Ovary (tissue), 9 donors: ENCODE measurements around the gene KRTAP12-3. TPM values are rescaled to one million over a fixed set of nuclear protein-coding genes. Genes with fewer than 3 reads are reported as not detected.
"Not testable (repeated sequence)": the region's sequence is repeated elsewhere in the genome, so short reads cannot be mapped to it uniquely, and the experiment has no call there.

Experiments used
- DNase-seq, 5 donors: peaks; one replicate each; pipeline ENCODE4 v3.0.0-alpha.2; 2019 to 2020
- H3K27ac ChIP-seq, 2 donors: fragments of 200-600 bp; one replicate each; pipeline versions ENCODE4 v1.5.1 to v1.8.0; 2019 to 2022
- H3K27me3 ChIP-seq: fragments of 200-600 bp; one replicate; pipeline ENCODE4 v1.8.0; 2022
- H3K36me3 ChIP-seq: fragments of 200-600 bp; sonication (generic); one replicate; pipeline ENCODE4 v1.5.1; 2019
- H3K4me1 ChIP-seq: one replicate; pipeline ENCODE4 v1.8.1; 2013; ENCODE audit warnings: mild to moderate bottlenecking, moderate library complexity; ENCODE audit not compliant: insufficient read depth
- H3K4me3 ChIP-seq: fragments of 200-600 bp; sonication (generic); one replicate; pipeline ENCODE4 v1.5.1; 2017
- H3K9me3 ChIP-seq, 2 donors: fragments of 200-600 bp in 1 of 2; sonication (generic) in 1 of 2; one replicate each; pipeline versions ENCODE4 v1.5.1 to v1.8.1; 2013 to 2019; ENCODE audit warnings: mild to moderate bottlenecking in 1 of 2, moderate library complexity in 1 of 2
- CTCF ChIP-seq, 3 donors: fragments of 450-650 bp in 2 of 3; fragments of 200-600 bp in 1 of 3; IDR thresholded peaks; one replicate each; pipeline versions ENCODE4 v1.5.1 to v1.8.0; 2016 to 2022; ENCODE audit warnings: antibody characterized with exemption in 3 of 3, mild to moderate bottlenecking in 1 of 3
- EP300 ChIP-seq: sonication (generic); formaldehyde crosslinking; IDR thresholded peaks from one replicate; pipeline ENCODE4 v1.6.1; 2017; ENCODE audit warnings: antibody characterized with exemption
- POLR2A ChIP-seq: fragments of 450-650 bp; IDR thresholded peaks from one replicate; pipeline ENCODE4 v1.6.1; 2017; ENCODE audit warnings: antibody characterized with exemption, mild to moderate bottlenecking, moderate library complexity
- WGBS, 3 donors: extraction: QIAGEN DNeasy Blood & Tissue Kit in 1 of 3; methylation state at CpG; one replicate each; pipeline versions ENCODE4 v1.1.5 to v1.1.7; 2013 to 2017; 5-methylcytosine and 5-hydroxymethylcytosine counted together
- intact Hi-C, 4 donors: fragments of 100-400 bp; cut with DNase I; formaldehyde crosslinking; loops; one replicate each; pipeline versions ENCODE4 v1.11.0 to v1.15.1; 2022 to 2023
- polyA plus RNA-seq, 2 donors: library from polyadenylated mRNA; stranded (reverse); fragments of 200-250 nt in 1 of 2; fragments of 350-450 nt in 1 of 2; fragmentation: Illumina TruSeq in 1 of 2; extraction: RNeasy Lipid Tissue Mini Kit (QIAGEN cat#74804) in 1 of 2; gene quantifications; one replicate each; pipeline ENCODE4 v1.2.3, GENCODE V29; 2013 to 2014
- total RNA-seq, 7 donors: library from RNA; depleted of rRNA in 2 of 7; stranded (reverse); fragments of >200 nt in 2 of 7; fragmentation: NEBNext Ultra II Directional in 3 of 7; extraction: Animal tissue kit (Norgen Biotek cat#: 25700) in 3 of 7; gene quantifications; one replicate each; pipeline versions ENCODE4 v1.1.0 to v1.2.4, GENCODE V29; 2016 to 2023
- donor health status: DM: no; HTN: no; CAD: no; lungs with moderate emphysema.
- donor health status: DM: no; HTN: no; CAD: no.
- donor health status: Bipolar disorder and iron deficiency.
- donor health status: DM: yes; HTN: yes; CAD: no.
- donor health status: DM: no; HTN: no; CAD: no.
- donor health status: DM: yes; HTN: yes; CAD: no.

KRTAP12-3 gene
- total and polyA plus RNA-seq, 9 donors = not detected

- no peak within 1 kb of the TSS for H3K27ac ChIP-seq
- WGBS, 3 donors = 31 to 41% (median 40%) methylated on average over 14 to 21 of the region's 21 CpGs
- intact Hi-C loops = no loop called here
- TF ChIP-seq POLR2A (no peak), CTCF (IDR thresholded peaks at IDR 0.05) (no peak), EP300 (no peak)
- DNase-seq = no peak
- H3K4me3 ChIP-seq = no peak within 1 kb of the TSS
- no peaks in the 10 kb centered on the region for H3K36me3 ChIP-seq
- H3K4me1 ChIP-seq = no peaks in the 10 kb centered on the region
- no peaks in the 10 kb centered on the region for H3K27me3 ChIP-seq
- H3K9me3 ChIP-seq = no peaks in the 10 kb centered on the region
These were observed 20.5 kb upstream of the KRTAP12-3 start, which contains the start of gene KRTAP10-10 for GRCh38 chr21:44637018-44637850. TSS of gene KRTAP10-10 (plus strand) at chr21:44637356. CDS start at chr21:44637418, 62 bp downstream.

DNA sequence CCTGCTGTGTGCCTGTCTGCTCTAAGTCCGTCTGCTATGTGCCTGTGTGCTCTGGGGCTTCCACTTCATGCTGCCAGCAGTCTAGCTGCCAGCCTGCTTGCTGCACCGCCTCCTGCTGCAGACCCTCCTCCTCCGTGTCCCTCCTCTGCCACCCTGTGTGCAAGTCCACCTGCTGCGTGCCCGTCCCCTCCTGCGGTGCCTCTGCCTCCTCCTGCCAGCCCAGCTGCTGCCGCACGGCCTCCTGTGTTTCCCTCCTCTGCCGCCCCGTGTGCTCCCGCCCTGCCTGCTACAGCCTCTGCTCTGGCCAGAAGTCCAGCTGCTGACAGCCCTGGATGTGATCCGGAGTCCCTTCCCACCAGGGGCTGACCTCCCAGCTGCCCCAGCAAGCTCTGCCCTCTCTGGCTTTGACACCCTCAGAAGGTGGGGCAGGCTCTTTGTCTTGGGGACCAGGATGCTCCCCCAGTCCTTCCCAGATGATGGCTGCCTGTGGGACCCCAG, 19.8 kb upstream of the KRTAP12-3 start:
- DNase-seq, H3K27ac ChIP-seq, H3K9me3 ChIP-seq, H3K27me3 ChIP-seq, H3K36me3 ChIP-seq, H3K4me3 ChIP-seq, H3K4me1 ChIP-seq: not testable (repeated sequence)
- intact Hi-C loops = loop anchor here in 1 of 4 donors (2.0 kb wide), 1 partner anchor 47 kb away; no protein-coding TSS in a partner anchor
- WGBS, 3 donors = 31 to 65% (median 34%) methylated on average over 8 to 12 of the region's 12 CpGs

- H3K4me1 ChIP-seq, H3K4me3 ChIP-seq, H3K27me3 ChIP-seq, DNase-seq, H3K27ac ChIP-seq, H3K36me3 ChIP-seq, H3K9me3 ChIP-seq: not testable (repeated sequence)
- intact Hi-C loops = loop anchor here in 1 of 4 donors (2.0 kb wide), 1 partner anchor 48 kb away; no protein-coding TSS in a partner anchor
- 71 to 91% (median 77%) methylated on average over 16 to 21 of the region's 21 CpGs for WGBS, 3 donors
These were observed 19.0 kb upstream of the KRTAP12-3 start for GRCh38 chr21:44638506-44639330.

DNA sequence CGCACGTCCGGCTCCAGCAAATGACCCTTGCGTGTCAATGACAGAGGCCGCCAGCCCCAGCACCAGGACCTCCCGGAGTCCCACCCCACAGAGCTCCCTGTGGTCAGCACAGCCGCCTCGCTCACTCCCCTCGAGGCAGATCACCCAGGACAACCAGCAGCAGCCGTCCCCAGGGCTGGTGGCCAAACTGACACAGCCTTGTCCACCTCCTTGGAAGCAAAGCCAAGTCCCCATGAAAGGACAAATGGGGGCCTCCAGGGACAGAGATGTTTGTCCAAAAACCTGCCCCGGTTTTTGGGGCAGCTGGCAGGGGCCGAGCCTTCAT, 18.4 kb upstream of the KRTAP12-3 start:
- 74 to 81% (median 80%) methylated on average over 12 of the region's 12 CpGs for WGBS, 3 donors
- H3K27ac ChIP-seq = no peak overlapping the region
- DNase-seq = no peak
- TF ChIP-seq EP300 (no peak), CTCF (IDR thresholded peaks at IDR 0.05) (no peak), POLR2A (no peak)
- H3K27me3 ChIP-seq = no peaks in the 10 kb centered on the region
- H3K36me3 ChIP-seq = no peaks in the 10 kb centered on the region
- no peaks in the 10 kb centered on the region for H3K4me1 ChIP-seq
- no peak overlapping the region for H3K4me3 ChIP-seq
- intact Hi-C loops = loop anchor here in 1 of 4 donors (2.0 kb wide), 1 partner anchor 48 kb away; no protein-coding TSS in a partner anchor
- no peaks in the 10 kb centered on the region for H3K9me3 ChIP-seq

- TF ChIP-seq EP300 (no peak), POLR2A (no peak), CTCF (IDR thresholded peaks at IDR 0.05) (no peak)
- no peak for DNase-seq
- Histone ChIP-seq H3K4me3 (no peak overlapping the region), H3K9me3 (no peaks in the 10 kb centered on the region), H3K27me3 (no peaks in the 10 kb centered on the region), H3K36me3 (no peaks in the 10 kb centered on the region), H3K27ac (no peak overlapping the region), H3K4me1 (no peaks in the 10 kb centered on the region)
- WGBS, 3 donors = 87 to 91% (median 88%) methylated on average over 5 of the region's 5 CpGs
- intact Hi-C loops = no loop called here
These were observed 17.0 kb upstream of the KRTAP12-3 start for GRCh38 chr21:44640761-44641160.
